ENCODE data around the gene CRB3. TPM values are rescaled to one million over a fixed set of nuclear protein-coding genes. Genes with fewer than 3 reads are reported as not detected.

Gene CRB3
- total and polyA plus RNA-seq, 9 of the 15 experiments (the other 6 are each of a cell fraction or from before 2014, with no cell fraction given), result 0.49 TPM; not detected in 8

DNA sequence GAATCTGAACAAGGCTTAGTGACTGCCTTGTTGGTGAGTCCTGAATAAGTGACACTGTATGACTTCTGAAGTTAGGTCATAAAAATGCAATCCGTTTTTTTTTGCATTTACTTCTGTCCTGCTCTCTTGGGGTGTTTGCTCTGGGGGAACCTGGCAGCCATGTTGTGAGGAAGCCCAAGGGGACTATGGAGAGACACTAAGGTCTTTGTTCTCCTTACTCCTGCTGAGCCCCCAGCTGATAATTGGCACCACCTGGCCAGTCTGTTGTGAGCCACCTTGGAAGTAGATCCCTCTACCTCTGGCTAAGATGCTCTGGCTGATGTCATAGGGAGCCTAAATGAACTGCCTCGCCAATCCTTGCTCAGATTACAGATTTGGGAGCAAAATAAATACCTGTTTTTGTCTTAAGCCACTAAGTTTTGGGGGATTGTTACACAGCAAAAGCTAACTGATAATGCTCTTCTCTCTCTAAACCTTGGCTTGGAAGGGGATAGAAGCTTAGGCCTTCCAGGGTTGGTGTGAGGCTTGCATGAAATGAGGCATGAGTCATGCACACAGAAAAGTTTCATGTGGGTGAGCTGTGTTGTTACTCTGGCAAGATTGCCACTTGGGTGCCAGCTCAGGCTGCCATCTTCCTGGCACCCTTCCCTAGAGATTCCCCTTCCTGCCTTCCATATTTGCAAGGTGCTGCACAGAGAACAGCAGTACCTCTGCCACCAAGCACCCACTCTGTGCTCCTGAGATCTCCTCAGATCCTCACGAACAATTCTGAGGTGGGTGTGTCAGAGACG is 27.9 kb downstream of the CRB3 start:
- H3K4me3 ChIP-seq, result no peak overlapping the region
- no peaks in the 10 kb centered on the region; the same call in 1 of the 2 replicates for H3K9me3 ChIP-seq (replicated peaks; ENCODE audit: control insufficient read depth, insufficient read depth, low read depth, low read length)
- no peak overlapping the region for H3K4me2 ChIP-seq (ENCODE audit: insufficient read depth, low read length)
- BruUV-seq (replicated peaks), result no TSS peak
- H3K27ac ChIP-seq (ENCODE audit: extremely low read depth, low read depth, low read length), result no peak overlapping the region
- H3K9me1 ChIP-seq (ENCODE audit: control insufficient read depth, insufficient read depth, low read length), result no peaks in the 10 kb centered on the region
- peaks cover 5% of the 10 kb centered on the region in 2 experiments; a peak in 4 of 5 replicates for H3K4me1 ChIP-seq (replicated peaks in 1 of 2; ENCODE audit: control insufficient read depth in 2 of 2, insufficient read depth in 2 of 2, low read length in 2 of 2)
- FAIRE-seq (peak; percentile 54), ATAC-seq (no peak), DNase-seq (ENCODE audit: extremely low read depth in 1 of 4, low spot score in 3 of 4) (peak in 1 of 4 experiments; percentile 2)
- TF ChIP-seq YY1 (IDR thresholded peaks at IDR 0.05; ENCODE audit: borderline replicate concordance in 1 of 3, control insufficient read depth in 1 of 3, extremely low read depth in 1 of 3, insufficient read depth in 3 of 3, insufficient read length in 1 of 3, insufficient replicate concordance in 2 of 3, low read depth in 1 of 3, low read length in 2 of 3) (peak in 1 of 3 experiments; percentile 56), EZH2 (IDR thresholded peaks at IDR 0.05; ENCODE audit: borderline replicate concordance, low read depth, low read length) (no peak)
- ChIA-PET POLR2A (interaction anchor here (0.6 kb wide), 1 partner anchor 383 kb away, joined by 3 read pairs; no protein-coding TSS in a partner anchor), CTCF (ENCODE audit: low intra/inter-chr PET ratio) (interaction anchor here (0.8 kb wide), 1 partner anchor 9 kb away, joined by 4 read pairs; no protein-coding TSS in a partner anchor)
- intact Hi-C loops (cut with micrococcal nuclease), result no loop called here
- WGBS (ENCODE audit: insufficient coverage, low coverage, missing lambda C conversion rate), result 9% methylated on average over 3 of the region's 4 CpGs
- no peak overlapping the region for H2AFZ ChIP-seq (ENCODE audit: low read depth, low read length)
- in situ Hi-C loops (cut with MboI), result no loop called here
- no peak overlapping the region for H3K9ac ChIP-seq (ENCODE audit: insufficient read depth in 1 of 2, low read depth in 2 of 2, low read length in 2 of 2)
- H3K27me3 ChIP-seq (ENCODE audit: control insufficient read depth in 2 of 2, insufficient read depth in 2 of 2, low read length in 2 of 2), result no peaks in the 10 kb centered on the region
- H4K20me1 ChIP-seq (replicated peaks; ENCODE audit: control insufficient read depth, insufficient read depth, low read length), result no peaks in the 10 kb centered on the region
- no peaks in the 10 kb centered on the region for H3K36me3 ChIP-seq (ENCODE audit: control insufficient read depth, insufficient read depth, low read length)
- no peaks in the 10 kb centered on the region for H3K79me2 ChIP-seq (ENCODE audit: control insufficient read depth, insufficient read depth, low read length)

Data from K562 (cell line).